HG03575 (cell line): ENCODE data around the gene GALM.
"Not testable (repeated sequence)": the region's sequence is repeated elsewhere in the genome, so short reads cannot be mapped to it uniquely, and the experiment has no call there.

Experiments used
- ATAC-seq: cut with Tn5 transposase; IDR thresholded peaks from one replicate; pipeline ENCODE4 v1.9.1; 2021; ENCODE audit not compliant: unreplicated experiment, insufficient number of reproducible peaks, low FRiP score; ENCODE audit errors: extremely low read depth

Gene GALM

DNA sequence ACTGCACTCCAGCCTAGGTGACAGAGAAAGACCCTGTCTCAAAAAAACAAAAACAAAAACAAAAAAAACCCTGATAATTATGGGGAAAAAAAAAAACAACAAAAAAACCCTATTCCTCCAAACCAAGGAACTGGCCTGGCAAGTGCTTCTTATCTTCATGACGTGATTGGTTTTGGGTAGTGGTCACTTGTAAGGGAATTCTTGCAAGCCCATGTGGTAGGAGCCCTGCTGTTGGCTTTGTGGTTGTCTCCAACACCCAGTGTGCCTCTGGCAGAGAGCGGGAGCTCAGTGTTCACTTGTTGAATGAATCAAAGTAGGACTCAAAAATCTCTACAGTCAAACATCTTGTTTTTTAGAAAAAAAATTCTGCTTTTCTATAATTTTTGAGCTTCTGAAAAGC lies 6.0 kb downstream of the GALM start:
- no peak for ATAC-seq

DNA sequence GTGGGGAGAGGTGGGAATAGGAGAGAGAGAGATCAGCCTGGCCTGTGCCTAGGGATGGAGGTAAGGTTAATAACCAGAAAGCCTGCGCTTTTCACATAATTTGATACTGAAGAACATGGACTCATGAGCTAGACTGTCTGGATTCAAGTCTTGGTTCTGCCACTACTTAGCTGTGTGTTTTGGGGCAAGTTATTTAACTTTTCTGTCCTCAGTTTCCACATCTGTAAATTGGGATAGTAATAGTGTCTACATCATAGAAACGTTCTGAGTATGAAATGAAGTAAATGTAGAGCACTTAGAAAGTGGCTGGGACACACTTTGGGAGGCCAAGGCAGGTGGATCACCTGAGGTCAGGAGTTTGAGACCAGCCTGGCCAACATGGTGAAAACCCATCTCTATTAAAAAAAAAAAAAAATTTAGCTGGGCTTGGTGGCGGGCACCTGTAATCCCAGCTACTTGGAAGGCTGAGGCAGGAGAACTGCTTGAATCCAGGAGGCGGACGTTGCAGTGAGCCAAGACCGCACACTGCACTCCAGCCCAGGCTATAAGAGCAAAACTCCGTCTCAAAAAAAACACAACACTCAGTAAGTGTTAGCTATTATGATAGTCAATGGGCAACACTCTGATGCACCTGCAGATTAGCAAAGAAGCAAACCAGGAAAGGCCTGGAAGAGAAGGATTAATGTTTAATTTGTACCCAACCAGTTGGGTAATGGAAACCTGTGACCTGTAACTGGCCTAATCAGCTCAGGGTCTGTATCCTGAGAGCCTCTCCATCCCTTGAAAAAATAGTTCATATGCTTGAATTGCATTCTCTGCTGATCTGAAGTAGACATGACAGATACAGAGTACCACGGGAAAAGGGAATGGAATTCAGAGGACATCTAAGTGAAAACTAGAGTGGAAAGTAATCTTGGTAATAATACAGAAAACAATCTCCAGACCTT lies 6.8 kb downstream of the GALM start:
- no peak for ATAC-seq

DNA sequence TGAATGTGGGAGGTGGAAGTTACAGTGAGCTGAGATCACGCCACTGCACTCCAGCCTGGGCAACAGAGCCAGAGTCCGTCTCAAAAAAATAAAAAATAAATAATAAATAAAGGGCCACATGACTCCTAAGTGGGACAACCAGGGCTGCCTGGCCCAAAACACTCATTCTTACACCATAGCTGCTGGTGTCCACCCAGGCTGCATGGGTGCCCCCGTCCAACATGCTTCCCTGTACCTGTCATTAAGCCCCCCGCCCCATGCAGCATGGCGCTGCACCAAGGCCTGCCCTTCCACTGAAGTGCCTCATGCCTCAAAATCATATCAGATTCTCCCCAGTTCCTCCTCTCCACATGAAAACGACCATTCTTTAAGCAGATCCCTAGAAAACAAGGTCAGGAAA lies 10.8 kb downstream of the GALM start:
- ATAC-seq: no peak

DNA sequence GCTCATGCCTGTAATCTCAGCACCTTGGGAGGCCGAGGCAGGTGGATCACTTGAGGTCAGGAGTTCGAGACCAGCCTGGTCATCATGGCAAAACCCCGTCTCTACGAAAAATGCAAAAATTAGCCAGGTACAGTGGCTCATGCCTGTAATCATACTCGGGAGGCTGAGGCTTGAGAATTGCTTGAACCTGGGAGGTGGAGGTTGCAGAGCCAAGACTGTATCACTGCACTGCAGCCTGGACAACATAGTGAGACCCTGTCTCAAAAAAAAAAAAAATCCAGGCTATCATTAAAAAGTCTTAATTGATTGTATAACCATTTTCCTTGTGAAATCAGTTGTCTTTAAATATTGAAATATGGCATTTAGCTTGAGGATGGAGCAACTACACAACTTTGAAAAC lies 15.0 kb downstream of the GALM start:
- ATAC-seq: not testable (repeated sequence)

DNA sequence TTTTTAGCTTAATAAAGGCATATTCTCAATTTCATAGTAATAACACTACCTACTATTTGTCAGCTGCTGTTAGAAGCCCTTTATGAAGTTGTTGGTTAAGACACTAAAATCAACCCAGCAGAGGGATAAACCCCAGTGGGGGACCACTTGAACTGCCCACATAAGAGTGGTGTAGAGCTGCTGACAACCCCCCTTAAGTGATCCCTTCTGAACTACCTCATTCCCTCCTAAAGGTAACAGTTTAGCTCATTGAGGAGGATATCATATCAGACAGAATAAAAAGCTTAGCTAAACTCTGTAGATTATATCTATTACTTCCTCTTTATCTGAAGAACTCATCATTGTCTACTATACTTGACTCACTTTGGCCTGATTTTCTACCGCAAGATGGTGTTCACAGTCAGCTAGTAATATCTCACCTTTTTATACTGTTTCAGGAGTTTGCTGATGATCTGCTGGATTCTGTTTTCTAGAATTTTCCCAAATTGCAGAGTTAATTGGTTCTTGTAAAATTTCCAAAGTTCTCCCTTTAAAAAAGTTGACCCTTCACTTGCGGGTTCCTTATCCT lies 16.2 kb downstream of the GALM start:
- ATAC-seq: no peak

DNA sequence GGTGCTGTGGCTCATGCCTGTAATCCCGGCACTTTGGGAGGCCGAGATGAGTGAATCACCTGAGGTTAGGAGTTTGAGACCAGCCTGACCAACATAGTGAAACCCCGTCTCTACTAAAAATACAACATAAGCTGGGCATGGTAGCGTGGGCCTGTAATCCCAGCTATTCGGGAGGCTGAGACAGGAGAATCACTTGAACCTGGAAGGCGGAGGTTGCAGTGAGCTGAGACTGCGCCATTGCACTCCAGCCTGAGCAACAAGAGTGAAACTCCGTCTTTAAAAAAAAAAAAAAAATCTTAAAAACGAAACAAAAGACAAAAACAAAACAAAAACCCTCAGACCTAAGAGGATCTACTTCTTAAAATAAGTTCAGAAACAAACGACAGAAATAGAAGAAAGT lies 16.7 kb downstream of the GALM start:
- not testable (repeated sequence) for ATAC-seq

DNA sequence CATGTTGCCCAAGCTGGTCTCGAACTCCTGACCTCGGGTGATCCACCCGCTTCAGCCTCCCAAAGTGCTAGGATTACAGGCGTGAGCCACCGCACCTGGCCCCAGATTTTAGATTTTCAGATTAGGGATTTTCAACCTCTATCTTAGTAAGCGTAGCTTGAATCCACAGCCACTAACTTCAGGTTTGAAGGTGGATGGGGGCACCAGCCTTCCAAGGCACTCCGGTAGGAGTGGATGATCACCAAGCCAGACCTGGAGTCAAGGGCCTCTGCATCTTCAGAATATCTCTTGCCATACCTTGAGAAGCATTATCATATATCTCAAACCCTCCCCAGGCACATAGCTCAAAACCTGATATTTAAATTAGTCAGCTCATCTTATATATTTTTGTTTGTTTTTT lies 17.9 kb downstream of the GALM start:
- ATAC-seq: no peak

DNA sequence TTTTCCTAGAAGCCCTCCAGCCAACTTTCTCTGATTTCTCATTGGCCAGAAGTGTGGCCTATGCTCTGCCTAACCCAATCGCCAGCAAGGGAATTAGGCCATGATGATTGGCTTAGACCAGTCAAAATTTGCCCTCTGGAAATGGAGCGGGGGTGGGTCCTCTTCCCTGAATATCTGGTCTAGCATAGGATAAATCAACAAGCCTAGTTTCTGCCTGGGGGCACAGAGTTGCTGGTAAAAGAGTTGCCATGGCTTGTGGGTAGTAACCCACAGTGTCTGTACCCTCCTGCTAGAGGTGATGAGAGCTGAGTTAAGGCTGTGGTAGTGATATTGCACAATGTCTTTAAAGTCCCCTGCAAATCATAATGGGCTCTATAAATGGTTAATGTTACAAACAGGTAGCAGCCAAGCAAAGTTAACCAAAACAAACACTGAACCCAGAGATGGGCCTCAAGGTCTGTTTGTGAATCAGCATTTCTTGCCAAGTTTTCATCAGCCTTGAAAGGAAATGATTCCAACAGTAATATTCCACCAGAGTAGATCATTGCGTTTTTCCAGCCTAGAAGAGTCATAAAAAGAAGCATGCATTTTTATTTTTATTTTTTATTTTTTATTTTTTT lies 19.3 kb downstream of the GALM start:
- ATAC-seq: no peak

DNA sequence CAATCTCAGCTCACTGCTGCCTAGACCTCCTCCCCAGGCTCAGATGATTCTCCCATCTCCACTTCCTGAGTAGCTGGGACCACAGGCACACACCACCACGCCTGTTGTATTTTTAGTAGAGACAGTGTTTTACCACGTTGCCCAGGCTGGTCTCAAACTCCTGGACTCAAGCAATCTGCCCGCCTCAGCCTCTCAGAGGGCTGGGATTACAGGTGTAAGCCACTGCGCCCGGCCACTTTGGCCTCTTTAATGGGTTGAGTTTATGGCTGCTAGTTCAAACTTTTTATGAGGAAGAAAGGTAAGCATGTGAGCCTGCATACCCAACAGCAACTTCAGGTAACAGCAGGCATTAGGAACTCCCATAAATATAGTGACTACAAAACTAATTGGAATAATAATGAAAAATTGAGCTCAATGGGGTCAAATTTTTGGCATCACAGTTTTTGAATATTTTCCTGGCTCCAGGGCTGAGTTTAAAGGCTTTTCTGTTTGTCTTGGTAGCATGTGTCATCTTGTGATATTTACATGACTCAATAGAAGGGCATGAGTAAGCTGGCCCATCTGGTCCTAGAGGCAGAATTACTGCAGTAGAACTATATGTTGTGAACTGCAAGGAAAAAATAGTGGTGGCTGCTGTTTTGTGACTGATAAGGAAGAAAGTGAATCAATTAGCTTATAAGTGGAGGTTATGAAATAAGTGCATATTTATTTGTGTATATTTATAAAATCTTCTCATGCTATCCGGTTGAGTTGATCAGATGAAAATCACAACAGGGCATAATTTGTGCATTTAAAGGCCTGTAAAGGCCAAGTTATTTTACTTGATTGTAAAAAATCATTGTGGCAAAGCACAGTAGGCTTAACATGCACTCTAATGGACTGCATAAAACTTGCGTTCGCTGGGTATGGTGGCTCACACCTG lies 24.8 kb downstream of the GALM start:
- ATAC-seq: no peak

DNA sequence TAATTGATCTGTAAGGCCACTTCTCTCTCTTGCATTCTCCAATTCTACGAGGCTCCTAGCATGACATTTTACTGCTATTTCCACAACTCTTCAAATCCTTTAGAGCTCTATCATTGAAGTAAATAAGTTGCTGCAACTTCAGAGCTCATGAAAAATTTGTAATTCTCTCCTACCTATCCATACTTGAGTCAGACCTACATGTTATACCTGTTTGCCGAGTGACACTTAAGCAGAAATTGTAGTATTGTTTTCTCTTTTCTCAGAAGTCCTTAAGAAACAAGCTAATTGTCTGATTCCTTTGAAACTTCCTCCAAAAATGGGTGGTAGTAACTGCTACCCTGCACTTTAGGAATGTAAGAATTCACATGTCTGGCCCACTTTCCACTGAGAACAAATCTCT lies 26.1 kb downstream of the GALM start:
- ATAC-seq: no peak

DNA sequence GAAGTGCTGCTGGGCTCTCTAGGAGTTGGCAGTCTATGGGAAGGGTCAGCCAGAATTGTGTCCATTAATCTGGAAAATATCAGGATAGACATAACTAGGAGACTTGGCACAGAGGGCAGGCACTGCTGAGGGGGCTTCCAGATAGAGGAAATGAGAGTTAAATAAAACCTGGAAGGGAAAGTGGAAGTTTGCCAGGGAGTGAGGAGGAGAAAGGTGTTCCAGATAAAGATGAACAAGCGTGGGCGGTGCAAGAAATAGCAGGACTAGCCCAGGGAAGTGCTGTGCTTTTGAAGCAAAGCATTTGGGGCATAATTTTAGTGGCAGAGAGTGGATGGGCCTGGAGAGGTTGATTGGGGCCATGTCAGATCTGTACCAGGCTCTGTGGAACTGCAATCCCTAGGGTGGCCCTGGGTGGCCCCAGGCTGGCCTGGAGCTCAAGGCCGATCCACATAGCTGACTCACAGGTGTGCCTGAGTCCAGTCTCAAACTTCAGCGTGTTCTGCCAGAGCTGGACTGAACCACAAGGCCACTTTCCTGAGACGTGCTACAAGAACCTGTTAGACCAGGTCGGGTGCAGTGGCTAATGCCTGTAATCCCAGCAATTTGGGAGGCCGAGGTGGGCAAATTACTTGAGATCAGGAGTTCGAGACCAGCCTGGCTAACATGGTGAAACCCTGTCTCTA lies 26.9 kb downstream of the GALM start:
- no peak for ATAC-seq

DNA sequence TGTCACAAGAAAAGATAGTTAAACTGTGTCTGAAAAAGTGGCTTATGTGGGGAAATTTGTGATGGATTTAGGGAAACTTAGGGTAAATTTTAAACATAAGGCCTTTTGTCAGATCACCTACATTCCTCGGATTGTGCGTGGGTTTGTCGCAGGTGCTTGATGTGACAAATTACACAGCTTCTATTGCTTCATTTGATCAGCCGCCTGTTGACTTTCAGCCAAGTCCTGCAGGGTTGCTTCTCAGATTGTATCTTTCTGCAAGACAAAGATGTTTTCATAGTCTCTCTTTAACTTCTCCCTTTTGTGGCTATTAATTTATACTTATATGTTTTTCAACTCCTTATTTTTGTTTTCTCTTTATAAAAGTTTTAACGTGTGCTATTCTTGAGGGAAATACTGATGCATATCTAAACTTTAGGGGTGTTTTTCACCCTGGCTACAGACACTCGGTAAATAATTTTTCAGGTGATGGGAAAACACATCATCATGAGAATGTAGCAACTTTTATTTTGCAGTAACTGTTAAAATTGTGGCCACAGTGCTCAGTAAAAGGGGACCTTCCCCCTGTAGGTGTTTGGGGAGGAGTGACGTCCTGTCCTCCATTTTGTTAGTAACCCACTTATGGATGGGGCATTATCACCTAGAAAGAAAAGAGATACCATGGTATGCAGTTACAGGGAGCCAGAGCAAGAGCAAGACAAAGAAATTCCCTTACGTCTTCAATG lies 31.4 kb downstream of the GALM start:
- ATAC-seq: no peak

DNA sequence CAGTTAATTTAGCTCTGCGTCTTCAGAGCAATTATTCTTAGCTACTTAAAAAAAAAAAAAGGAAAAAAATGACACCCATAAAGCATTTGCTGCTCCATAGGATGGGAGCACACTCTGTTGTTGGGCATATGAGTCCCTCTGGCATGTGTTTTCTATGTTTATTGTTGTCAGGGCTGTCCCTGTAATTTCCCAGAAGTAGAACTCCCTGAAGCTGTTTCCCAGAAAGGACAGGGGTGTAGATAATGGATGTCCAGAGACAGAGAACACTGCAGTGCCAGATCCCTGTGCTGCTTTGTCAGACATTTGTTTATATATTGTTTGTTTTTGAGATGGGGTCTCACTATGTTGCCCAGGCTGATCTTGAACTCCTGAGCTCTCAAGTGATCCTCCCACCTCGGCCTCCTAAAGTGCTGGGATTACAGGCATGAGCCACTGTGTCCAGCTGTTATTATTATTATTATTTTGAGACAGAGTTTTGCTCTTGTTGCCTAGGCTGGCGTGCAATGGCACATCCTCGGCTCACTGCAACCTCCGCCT lies 32.6 kb downstream of the GALM start:
- ATAC-seq: no peak

DNA sequence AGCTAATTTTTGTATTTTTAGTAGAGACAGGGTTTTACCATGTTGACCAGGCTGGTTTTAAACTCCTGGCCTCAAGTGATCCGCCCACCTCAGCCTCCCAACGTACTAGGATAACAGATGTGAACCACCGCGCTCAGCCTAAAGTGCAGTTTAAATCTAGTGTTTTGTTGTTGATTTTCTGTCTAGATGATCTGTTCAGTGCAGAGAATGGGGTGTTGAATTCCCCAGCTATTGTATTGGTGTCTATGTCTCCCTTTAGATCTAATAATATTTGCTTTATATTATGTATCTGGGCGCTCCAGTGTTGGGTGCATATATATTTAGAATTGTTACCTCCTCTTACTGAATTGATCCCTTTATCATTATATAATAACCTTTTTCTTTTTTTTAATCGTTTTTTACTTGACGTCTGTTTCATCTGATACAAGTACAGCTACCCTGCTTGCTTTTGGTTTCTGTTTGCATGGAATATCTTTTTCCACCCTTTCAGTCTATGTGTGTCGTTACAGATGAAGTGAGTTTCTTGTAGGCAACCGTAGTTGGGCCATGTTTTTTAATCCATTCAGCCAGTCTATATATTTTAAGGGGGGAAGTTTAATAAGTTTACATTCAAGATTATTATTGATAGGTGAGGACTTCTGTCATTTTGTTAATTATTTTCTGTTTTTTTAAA lies 34.3 kb downstream of the GALM start:
- ATAC-seq: no peak

DNA sequence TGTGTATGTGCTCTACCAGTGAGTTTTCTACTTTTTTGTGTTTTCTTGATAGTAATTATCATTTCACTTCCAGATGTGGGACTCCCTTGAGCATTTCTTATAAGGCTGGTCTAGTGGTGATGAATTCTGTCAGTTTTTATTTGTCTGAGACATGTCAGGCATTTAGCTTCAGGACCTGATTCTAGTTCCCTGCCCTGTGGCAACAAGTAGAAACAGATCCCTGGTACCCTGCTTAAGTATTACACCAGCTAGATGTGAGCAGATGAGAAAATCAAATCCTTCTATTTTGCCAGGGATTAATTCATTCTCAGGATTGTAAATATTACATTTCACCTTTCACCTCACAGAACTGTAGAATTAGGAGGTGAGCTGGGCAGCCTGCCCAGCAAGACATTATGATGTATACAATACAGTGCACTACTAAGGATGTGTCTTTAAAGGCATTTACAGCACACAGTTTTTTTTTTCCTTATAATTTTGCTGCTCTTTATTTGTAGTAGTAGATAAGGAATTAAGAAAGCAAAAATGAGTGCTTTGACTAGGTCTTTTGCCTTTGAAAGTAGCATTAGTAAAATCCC lies 35.1 kb downstream of the GALM start:
- no peak for ATAC-seq

DNA sequence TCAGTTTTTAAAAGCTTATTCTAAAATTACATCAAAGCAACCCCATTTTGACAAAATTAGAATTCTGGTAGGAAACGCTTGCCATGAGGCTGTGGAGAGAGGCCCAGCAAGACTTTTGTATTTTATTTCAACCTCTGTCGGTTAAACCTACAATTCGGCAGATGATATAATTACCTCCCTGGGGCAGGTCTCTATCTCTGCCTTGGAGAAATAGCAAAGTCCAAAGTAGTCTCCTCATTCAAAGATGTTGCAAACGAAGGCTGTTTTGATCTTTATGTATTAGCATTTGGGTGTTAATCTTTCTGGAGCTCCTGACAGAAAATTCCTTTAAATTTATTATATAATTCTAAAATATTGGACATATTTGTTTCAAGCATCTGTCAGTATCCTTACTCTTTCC lies 35.6 kb downstream of the GALM start:
- no peak for ATAC-seq

DNA sequence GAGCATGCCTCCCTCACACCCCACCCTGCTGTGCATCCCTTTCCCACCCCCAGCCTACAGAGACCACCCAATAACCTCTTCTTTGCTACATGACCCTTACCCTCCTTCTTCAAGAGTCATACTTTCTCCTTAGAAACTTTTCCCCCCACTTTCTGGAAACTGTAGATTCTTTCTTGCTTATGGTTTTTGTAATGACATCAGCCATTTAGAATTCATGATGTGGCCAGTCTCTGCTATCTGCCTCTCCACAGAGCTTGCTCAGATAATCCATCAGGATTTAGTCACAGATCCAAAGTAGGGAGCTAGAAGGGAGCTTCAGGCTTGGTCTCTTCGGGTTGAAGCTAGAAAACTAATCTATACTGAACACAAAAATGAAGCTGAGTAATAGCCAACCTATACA lies 36.5 kb downstream of the GALM start:
- no peak for ATAC-seq
